C4-2B (cell line): ENCODE measurements around the gene ADCY10.

Experiments
- ZFX ChIP-seq: fragments of 450-650 bp; IDR thresholded peaks from 2 replicates; pipeline ENCODE4 v1.6.1; 2017
- TF ChIP-seq, protein P1 (sequence below): fragments of 450-650 bp; conservative IDR thresholded peaks from 2 replicates; pipeline ENCODE4 v1.5.1; 2017; ENCODE audit warnings: mild to moderate bottlenecking

DNA sequence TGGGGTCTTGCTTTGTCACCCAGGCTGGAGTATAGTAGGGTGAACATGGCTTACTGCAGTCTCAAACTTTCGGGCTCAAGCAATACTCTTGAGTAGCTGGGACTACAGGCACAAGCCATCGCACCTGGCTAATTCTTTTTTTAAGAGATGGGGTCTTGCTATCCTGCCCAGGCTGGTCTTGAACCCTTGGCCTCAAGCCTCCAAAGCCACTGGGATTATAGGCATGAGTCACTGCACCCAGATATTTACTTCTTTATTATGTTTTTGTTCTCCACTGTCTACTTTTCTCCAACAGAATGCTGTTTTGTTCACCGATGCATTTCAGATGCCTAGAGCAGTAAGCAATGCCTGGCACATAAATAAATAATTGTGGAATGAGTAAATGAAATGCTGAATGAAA, 72.4 kb downstream of the ADCY10 start:
- TF ChIP-seq, protein P1, sequence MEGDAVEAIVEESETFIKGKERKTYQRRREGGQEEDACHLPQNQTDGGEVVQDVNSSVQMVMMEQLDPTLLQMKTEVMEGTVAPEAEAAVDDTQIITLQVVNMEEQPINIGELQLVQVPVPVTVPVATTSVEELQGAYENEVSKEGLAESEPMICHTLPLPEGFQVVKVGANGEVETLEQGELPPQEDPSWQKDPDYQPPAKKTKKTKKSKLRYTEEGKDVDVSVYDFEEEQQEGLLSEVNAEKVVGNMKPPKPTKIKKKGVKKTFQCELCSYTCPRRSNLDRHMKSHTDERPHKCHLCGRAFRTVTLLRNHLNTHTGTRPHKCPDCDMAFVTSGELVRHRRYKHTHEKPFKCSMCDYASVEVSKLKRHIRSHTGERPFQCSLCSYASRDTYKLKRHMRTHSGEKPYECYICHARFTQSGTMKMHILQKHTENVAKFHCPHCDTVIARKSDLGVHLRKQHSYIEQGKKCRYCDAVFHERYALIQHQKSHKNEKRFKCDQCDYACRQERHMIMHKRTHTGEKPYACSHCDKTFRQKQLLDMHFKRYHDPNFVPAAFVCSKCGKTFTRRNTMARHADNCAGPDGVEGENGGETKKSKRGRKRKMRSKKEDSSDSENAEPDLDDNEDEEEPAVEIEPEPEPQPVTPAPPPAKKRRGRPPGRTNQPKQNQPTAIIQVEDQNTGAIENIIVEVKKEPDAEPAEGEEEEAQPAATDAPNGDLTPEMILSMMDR: no peak
- no peak for TF ChIP-seq ZFX
